SKM-1 treated with dmso at 0.1 percent for 144 hours (cell line): Measurements from ENCODE around the gene KLK6.

Experiments used
- DNase-seq: peaks from one replicate; lab custom pipeline; 2025; ENCODE audit not compliant: unreplicated experiment; lab: John Stamatoyannopoulos, UW

KLK6 gene

DNA sequence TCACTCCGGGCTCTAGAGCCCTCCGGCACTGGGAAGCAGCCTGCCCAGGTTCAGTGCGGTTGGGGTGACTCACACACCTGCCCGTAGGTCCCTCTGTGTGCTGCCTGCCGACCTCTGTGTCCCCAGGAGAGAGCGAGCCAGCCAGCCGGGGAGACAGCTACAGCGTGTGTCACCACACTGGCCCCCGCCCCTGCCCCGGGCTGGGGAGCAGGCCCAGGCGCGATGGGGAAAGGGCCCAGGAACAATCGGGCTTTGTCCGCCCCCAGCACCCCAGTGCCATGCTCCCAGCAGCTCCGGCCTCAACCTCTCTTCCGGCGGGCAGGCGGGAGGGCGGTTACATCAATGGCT lies at the start of gene KLK6:
KLK6 (minus strand) TSS at position 179 of the 348 bp plus-strand sequence. CDS start 1,487 bp downstream, outside the sequence.
- no peak for DNase-seq

DNA sequence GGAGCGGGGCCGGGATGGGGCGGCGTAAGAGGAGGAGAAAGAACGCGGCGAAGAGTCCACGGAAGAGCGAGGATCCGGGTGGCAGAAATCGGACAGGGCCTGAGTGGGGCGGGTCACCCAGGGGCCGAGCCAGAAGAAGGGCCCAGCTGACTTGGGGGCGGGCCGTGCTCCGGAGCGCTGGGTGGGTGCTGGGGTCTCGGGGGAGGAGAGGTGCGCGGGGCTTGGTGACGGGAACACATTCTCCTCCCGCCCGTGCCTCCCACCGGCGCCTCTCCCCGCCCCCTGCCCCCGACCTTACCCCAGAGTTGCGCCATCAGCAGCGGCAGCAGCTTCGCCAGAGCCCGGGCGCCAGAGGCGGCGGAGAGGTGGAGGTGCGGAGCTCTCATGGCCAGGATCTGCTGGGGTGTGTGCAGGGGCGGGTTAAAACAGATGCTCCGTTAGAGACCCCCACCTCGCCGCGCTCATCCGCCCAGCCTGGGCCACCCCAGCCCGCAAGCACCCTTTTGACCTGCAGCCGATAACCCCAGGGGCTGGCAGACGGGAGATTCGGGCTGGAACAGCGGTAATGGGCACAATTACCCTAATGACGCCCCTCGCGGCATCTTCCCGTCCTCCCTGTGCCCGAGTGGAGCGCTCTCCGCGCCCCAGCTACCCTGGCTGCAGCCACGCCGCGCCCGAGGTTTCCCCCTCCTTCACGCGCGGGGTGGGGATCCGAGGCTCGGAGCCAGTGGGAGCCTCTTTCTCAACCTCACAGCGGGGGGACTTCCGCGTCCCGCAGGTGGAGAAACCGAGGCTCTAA lies 49.6 kb upstream of the KLK6 start:
- no peak for DNase-seq

- DNase-seq = peak; percentile 2
These were observed 47.6 kb upstream of the KLK6 start for GRCh38 chr19:51016798-51017683.

DNA sequence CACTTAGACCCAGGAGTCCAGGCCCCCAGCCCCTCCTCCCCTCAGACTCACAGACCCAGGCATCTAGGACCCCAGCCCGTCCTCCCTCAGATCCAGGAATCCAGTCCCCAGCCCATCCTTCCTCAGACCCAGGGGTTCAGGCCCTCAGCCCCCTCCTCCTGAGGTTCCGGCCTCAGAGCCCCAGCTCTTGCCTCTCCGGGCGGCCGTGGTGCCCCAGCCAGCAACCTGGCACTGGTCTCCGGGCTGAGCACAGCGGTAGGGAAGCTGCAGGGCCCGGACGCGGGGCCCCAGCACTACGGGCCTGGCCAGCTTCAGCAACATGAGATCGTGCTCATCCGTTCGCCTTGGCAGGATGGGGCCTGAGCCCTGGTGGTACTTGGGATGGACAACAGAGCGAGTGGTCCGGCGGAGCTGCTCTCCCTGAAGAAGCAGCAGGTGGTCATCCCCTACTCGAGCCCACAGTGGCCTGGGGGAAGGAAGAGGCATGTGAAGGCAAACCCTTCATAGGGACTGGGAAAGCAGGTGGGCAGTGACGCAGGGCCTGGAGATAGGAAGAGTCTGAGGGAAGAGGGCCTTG lies 46.4 kb upstream of the KLK6 start:
- no peak for DNase-seq

- DNase-seq = no peak
These were observed 44.9 kb upstream of the KLK6 start for GRCh38 chr19:51014242-51014641.

DNA sequence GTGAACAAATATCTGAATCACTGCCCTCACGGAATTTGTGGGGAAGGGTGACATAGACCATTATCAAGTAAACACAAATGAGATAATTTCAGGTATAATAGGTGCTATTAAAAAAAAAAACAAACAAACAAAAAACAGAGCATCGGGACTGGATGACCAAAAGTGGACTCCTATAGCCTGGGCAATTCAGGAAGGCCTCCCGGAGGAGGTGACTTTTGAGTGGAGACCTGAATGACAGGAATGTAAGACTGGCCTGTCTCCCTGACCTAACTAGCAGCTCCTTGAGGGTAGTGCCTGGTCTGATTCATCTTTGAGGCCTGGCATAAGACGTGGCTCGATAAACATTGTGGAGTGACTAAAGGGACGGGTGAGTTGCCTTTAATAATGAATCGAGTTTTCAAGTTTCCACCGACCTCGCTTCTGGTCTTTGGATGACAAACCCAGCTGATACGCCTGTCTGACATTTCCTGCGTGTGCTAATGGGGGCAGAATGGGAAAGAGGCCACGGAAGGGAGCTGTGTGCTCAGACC lies 43.3 kb upstream of the KLK6 start:
- no peak for DNase-seq

- no peak for DNase-seq
These were observed 40.8 kb upstream of the KLK6 start for GRCh38 chr19:51010066-51010795.

GRCh38 chr19:51009061-51009891 lies 39.9 kb upstream of the KLK6 start:
- DNase-seq = no peak

DNA sequence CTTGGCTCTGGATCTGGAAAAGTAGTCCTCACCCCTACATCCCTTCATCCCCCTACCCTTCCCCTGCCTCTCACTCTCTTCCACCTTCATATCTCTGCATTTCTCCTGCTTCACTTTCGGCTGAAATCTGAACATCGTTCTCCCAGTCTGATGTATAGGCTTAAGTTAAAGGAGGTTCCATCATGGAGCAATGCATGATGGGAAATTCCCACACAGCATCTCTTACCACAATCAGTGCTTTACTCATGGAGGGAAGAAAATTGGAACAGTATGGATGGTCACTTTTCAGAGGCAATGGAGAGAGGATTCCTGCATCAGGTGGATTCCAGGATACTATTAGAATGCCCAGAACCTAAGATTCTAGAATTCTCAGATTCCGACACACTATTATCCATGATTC lies 38.1 kb upstream of the KLK6 start:
- no peak for DNase-seq

- no peak for DNase-seq
These were observed 37.0 kb upstream of the KLK6 start for GRCh38 chr19:51006406-51006805.

DNA sequence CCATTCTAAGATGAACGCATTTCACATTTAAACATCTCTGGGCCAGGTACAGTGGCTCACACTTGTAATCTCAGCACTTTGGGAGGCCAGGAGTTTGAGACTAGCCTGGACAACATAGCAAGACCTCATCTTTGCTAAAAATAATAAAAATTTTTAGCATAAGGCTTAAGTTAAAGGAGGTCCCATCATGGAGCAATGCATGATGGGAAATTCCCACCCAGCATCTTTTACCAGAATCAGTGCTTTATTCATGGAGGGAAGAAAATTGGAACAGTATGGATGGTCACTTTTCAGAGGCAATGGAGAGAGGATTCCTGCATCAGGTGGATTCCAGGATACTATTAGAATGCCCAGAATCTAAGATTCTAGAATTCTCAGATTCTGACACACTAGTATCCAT lies 35.9 kb upstream of the KLK6 start:
- no peak for DNase-seq

DNA sequence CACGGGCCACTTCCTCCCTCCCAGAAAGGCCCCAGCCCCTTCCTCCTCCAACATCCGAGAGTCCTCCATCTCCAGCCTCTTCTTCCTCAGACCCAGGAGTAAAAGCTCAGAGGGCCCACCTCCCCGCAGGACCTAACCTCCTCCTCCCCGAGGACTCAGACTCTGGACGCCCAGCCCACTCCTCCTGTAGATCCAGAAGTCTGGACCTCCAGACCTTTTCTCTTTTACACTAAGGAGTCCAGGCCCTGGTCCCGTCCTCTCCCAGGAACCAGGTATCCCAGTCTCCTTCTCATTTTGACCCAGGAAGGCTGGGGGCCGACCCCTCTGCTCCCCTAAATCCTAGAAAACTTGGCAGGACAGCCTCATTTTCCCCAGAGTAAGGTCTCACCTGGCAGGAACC lies 33.9 kb upstream of the KLK6 start:
- no peak for DNase-seq

GRCh38 chr19:51002542-51003311 lies 33.3 kb upstream of the KLK6 start:
- DNase-seq = no peak

GRCh38 chr19:51002089-51002532 lies 32.7 kb upstream of the KLK6 start:
- DNase-seq = no peak

DNA sequence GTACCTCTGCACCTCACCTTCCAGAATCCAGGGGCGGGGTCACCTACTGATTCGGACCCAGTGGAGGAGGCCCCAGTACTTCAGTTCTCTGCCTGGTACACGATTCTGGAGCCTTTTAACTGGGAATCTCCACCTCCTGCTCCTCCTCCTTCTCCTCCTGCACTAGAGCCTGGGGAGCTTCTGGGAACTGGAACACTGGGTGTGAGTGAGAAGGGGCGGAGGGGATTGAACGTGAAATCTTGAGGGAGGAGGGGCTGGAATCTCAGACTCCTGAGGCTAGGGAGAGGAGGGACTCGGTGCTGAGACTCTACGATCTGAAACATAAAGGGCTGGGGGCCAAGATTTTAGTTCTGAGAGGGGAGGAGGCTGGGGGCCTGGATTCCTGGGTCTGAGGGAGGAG lies 32.1 kb upstream of the KLK6 start, which contains the start of gene KLK8:
KLK8 (minus strand) TSS at position 90 of the 400 bp plus-strand sequence. CDS start 437 bp downstream, outside the sequence.
- DNase-seq = no peak

DNA sequence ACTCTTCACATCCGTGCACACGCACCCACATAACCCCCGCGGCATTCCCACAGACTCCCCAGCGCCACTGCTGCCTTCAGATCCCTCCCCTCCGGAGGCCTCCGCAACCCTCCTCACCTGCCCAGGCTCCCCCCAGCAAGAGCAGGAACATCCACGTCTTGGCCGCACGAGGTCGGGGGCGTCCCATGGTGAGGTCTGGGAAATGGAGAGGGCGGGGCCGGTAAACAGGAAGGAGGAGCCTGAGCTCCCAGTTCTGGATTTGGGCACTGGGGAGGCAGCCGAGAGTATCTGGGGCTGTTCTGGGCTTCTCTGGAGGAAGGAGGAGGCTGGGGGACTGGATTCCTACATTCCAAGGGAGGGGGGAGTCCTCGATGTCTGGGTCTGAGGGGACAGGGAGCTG lies 31.6 kb upstream of the KLK6 start:
- DNase-seq = no peak

DNA sequence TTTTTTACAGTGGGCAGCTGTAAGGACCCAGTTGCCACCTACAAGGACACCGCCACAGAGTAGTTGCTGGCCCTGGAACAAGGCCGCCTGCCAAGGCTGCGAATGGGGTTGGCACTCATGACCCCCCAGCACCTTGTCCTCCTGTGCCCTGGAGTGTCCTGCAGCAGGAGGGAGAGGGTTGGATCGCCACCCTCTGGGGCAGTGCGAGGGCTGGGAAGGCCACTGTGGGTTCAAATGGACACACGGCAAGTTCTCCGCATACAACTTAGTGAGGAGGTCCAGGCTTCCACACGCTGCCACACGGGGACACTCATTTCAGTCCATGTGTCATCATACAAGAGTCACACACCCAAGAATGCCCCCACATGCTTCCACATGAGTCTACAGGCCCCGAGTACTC lies 31.0 kb upstream of the KLK6 start:
- no peak for DNase-seq

DNA sequence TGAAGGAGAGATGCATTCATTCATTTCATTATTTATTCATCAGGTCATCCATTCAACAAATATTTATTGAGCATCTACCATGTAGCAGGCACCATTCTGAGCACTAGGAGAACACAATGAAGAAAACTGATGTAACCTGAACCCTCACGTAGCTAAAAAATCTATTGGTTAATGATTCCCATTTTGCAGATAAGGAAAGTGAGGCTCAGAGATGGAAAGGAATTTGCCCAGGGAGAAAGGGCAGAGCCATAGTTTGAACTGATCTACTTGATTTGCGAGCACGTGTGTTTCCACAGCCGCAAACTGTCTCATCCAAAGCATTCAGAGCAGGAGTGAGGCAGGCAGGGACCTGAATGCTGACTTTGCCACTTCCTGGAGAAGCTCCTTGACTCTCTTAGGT lies 29.3 kb upstream of the KLK6 start:
- no peak for DNase-seq

DNA sequence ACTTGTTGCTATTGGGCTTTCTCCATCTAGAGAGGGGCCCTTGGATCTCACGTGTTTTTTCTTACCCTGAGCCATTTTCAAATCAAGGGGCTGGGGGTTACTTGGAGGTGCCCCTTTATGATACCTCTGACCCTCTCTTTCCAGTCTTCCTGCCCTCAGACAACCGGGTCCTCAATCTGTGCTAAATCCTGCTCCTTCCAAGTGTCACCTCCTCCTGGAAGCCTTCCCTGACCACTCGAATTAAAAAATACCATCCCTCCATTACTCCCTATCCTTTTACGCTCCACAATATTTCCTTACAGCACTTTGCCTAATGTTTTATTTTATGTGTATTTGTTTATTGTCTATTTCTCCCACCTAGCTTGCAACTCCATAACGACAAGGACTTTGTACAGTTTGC lies 28.7 kb upstream of the KLK6 start:
- DNase-seq = no peak
